DOHH2 (cell line): ENCODE measurements around the gene SGO2.

Experiments
- H3F3A ChIP-seq: fragments of 200-600 bp; sonication (generic), shearing (Covaris generic); 2 replicates; pipeline ENCODE4 v1.6.0; 2016; ENCODE audit warnings: antibody characterized with exemption, mild to moderate bottlenecking; ENCODE audit not compliant: control insufficient read depth, insufficient read depth
- H3K27ac ChIP-seq: fragments of 200-600 bp; sonication (generic); 2 replicates; pipeline ENCODE4 v1.5.1; 2014; ENCODE audit warnings: low read depth, mild to moderate bottlenecking, low read length, moderate library complexity
- H3K27me3 ChIP-seq: fragments of 200-600 bp; sonication (generic); 2 replicates; pipeline ENCODE4 v1.6.1; 2014; ENCODE audit warnings: mild to moderate bottlenecking, low read length, mixed read lengths; ENCODE audit not compliant: control insufficient read depth
- H3K36me3 ChIP-seq: fragments of 200-600 bp; sonication (generic); 2 replicates; pipeline ENCODE4 v1.6.1; 2014; ENCODE audit warnings: mild to moderate bottlenecking, low read length, moderate library complexity, mixed read lengths; ENCODE audit not compliant: control insufficient read depth
- H3K4me1 ChIP-seq: fragments of 200-600 bp; sonication (generic); 2 replicates; pipeline ENCODE4 v1.6.1; 2014; ENCODE audit warnings: mild to moderate bottlenecking, low read length, mixed read lengths; ENCODE audit not compliant: control insufficient read depth
- H3K4me2 ChIP-seq: fragments of 200-600 bp; sonication (generic); 2 replicates; pipeline ENCODE4 v1.6.0; 2014; ENCODE audit warnings: mild to moderate bottlenecking, low read length, moderate library complexity
- H3K4me3 ChIP-seq: fragments of 200-600 bp; sonication (generic); 2 replicates; pipeline ENCODE4 v1.5.1; 2014; ENCODE audit warnings: mild to moderate bottlenecking, low read length, mixed read lengths
- H3K79me2 ChIP-seq: fragments of 200-600 bp; sonication (generic); 2 replicates; pipeline ENCODE4 v1.6.1; 2014; ENCODE audit warnings: mild to moderate bottlenecking, low read length, mixed read lengths; ENCODE audit not compliant: control insufficient read depth
- H3K9me2 ChIP-seq: fragments of 200-600 bp; sonication (generic); replicated peaks from 2 replicates; pipeline ENCODE4 v1.6.1; 2014; ENCODE audit warnings: mild to moderate bottlenecking, low read length, mixed read lengths; ENCODE audit not compliant: control insufficient read depth
- H3K9me3 ChIP-seq: fragments of 200-600 bp; sonication (generic); 2 replicates; pipeline ENCODE4 v1.6.1; 2014; ENCODE audit warnings: antibody characterized with exemption, low read length, mixed read lengths; ENCODE audit not compliant: control insufficient read depth, insufficient read depth
- H4K20me1 ChIP-seq: fragments of 200-600 bp; sonication (generic); 2 replicates; pipeline ENCODE4 v1.6.0; 2014; ENCODE audit warnings: low read depth, mild to moderate bottlenecking, antibody characterized with exemption, low read length, moderate library complexity; ENCODE audit not compliant: control insufficient read depth, insufficient read depth
- CTCF ChIP-seq: fragments of 200-600 bp; sonication (generic); IDR thresholded peaks from one replicate; pipeline ENCODE4 v1.5.1; 2014; ENCODE audit warnings: antibody characterized with exemption, mild to moderate bottlenecking, low read depth, low read length; ENCODE audit not compliant: poor library complexity, severe bottlenecking
- EZH2phosphoT487 ChIP-seq: fragments of 200-600 bp; sonication (generic); IDR thresholded peaks from 2 replicates; pipeline ENCODE4 v1.6.1; 2017; ENCODE audit warnings: borderline replicate concordance, mild to moderate bottlenecking, antibody characterized with exemption, low read length, moderate library complexity, mixed read lengths

The SGO2 gene

GRCh38 chr2:200613692-200614091 lies 87.7 kb downstream of the SGO2 start:
- no peaks in the 10 kb centered on the region for H3K36me3 ChIP-seq

GRCh38 chr2:200614249-200614648 lies 88.2 kb downstream of the SGO2 start:
- Histone ChIP-seq H3K27me3 (peaks cover 15% of the 10 kb centered on the region), H3K4me2 (no peak overlapping the region), H3K79me2 (no peaks in the 10 kb centered on the region), H3K4me3 (no peak overlapping the region), H3K9me2 (no peaks in the 10 kb centered on the region), H3K9me3 (no peaks in the 10 kb centered on the region), H3K27ac (no peak overlapping the region), H4K20me1 (no peaks in the 10 kb centered on the region), H3K4me1 (no peaks in the 10 kb centered on the region), H3F3A (no peaks in the 10 kb centered on the region), H3K36me3 (no peaks in the 10 kb centered on the region)
- TF ChIP-seq CTCF (no peak), EZH2phosphoT487 (no peak)

More at GRCh38 chr2:200613692-200614091, 87.7 kb downstream of the SGO2 start:
- H3K27me3 ChIP-seq, result peaks cover 21% of the 10 kb centered on the region
- H3K9me3 ChIP-seq, result no peaks in the 10 kb centered on the region
- no peak overlapping the region for H3K4me2 ChIP-seq
- H3K27ac ChIP-seq, result no peak overlapping the region
- no peaks in the 10 kb centered on the region for H3K79me2 ChIP-seq
- TF ChIP-seq CTCF (no peak), EZH2phosphoT487 (no peak)
- no peaks in the 10 kb centered on the region for H4K20me1 ChIP-seq
- no peaks in the 10 kb centered on the region for H3F3A ChIP-seq
- H3K4me1 ChIP-seq, result no peaks in the 10 kb centered on the region
- H3K9me2 ChIP-seq, result no peaks in the 10 kb centered on the region
- no peak overlapping the region for H3K4me3 ChIP-seq

GRCh38 chr2:200615247-200615646 lies 89.2 kb downstream of the SGO2 start:
- H3K4me1 ChIP-seq, result no peaks in the 10 kb centered on the region
- no peaks in the 10 kb centered on the region for H4K20me1 ChIP-seq
- no peak overlapping the region for H3K27ac ChIP-seq
- H3K4me2 ChIP-seq, result no peak overlapping the region
- H3K79me2 ChIP-seq, result no peaks in the 10 kb centered on the region
- H3K36me3 ChIP-seq, result no peaks in the 10 kb centered on the region
- H3K9me3 ChIP-seq, result no peaks in the 10 kb centered on the region
- peaks cover 12% of the 10 kb centered on the region; the same call in 1 of the 2 replicates for H3K27me3 ChIP-seq
- H3K4me3 ChIP-seq, result no peak overlapping the region
- H3K9me2 ChIP-seq, result no peaks in the 10 kb centered on the region
- TF ChIP-seq CTCF (no peak), EZH2phosphoT487 (no peak)
- H3F3A ChIP-seq, result no peaks in the 10 kb centered on the region
